Activated T-cell treated with anti-CD3 and anti-CD28 coated beads, Interleukin-2, amount 50 U/mL, for 4 hours (primary cell): Measurements from ENCODE around the gene LGALS9. TPM values are rescaled to one million over a fixed set of nuclear protein-coding genes. Genes with fewer than 3 reads are reported as not detected.
"Not testable (repeated sequence)": the region's sequence is repeated elsewhere in the genome, so short reads cannot be mapped to it uniquely, and the experiment has no call there.

Source experiments
- ATAC-seq, 2 donors: fragments of 200-7000 bp; cut with Tn5 transposase; one replicate each; pipeline ENCODE4 v1.10.0; 2021
- DNase-seq: peaks from one replicate; pipeline ENCODE4 v3.0.0-alpha.2; 2020
- H3K27me3 Mint-ChIP-seq: one replicate; pipeline ENCODE4 v1.8.0; 2021; ENCODE audit warnings: low read depth, mixed read lengths
- H3K36me3 Mint-ChIP-seq: one replicate; pipeline ENCODE4 v1.8.0; 2022; ENCODE audit warnings: mixed read lengths; ENCODE audit not compliant: insufficient read depth
- H3K4me1 Mint-ChIP-seq: one replicate; pipeline ENCODE4 v1.8.0; 2021; ENCODE audit warnings: low read depth, mixed read lengths
- H3K4me3 Mint-ChIP-seq: one replicate; pipeline ENCODE4 v1.8.0; 2021; ENCODE audit warnings: mild to moderate bottlenecking, moderate library complexity, mixed read lengths
- H3K9me3 Mint-ChIP-seq: one replicate; pipeline ENCODE4 v1.8.0; 2021; ENCODE audit warnings: mixed read lengths
- total RNA-seq, 3 donors: library from RNA; stranded (reverse); gene quantifications; one replicate each; pipeline ENCODE4 v1.2.1, GENCODE V29; 2021

LGALS9 gene
- total RNA-seq, 3 donors from 2014 or later = 13.4 to 21.8 (median 16.4) TPM

- Mint-ChIP-seq H3K36me3 (no peaks in the 10 kb centered on the region), H3K9me3 (no peaks in the 10 kb centered on the region), H3K4me3 (no peak overlapping the region), H3K4me1 (no peaks in the 10 kb centered on the region), H3K27me3 (peaks cover 2% of the 10 kb centered on the region)
- ATAC-seq (no peak), DNase-seq (no peak)
Observed at GRCh38 chr17:27663936-27664605, 33.1 kb downstream of the LGALS9 start.

GRCh38 chr17:27664606-27664965 is 33.6 kb downstream of the LGALS9 start:
- DNase-seq (no peak), ATAC-seq (no peak)
- H3K9me3 Mint-ChIP-seq = no peaks in the 10 kb centered on the region
- peaks cover 2% of the 10 kb centered on the region for H3K27me3 Mint-ChIP-seq
- H3K4me1 Mint-ChIP-seq = no peaks in the 10 kb centered on the region
- no peaks in the 10 kb centered on the region for H3K36me3 Mint-ChIP-seq
- H3K4me3 Mint-ChIP-seq = no peak overlapping the region

GRCh38 chr17:27665549-27665948 is 34.6 kb downstream of the LGALS9 start:
- Mint-ChIP-seq H3K9me3 (no peaks in the 10 kb centered on the region), H3K4me3 (no peak overlapping the region), H3K36me3 (no peaks in the 10 kb centered on the region), H3K27me3 (peaks cover 2% of the 10 kb centered on the region), H3K4me1 (no peaks in the 10 kb centered on the region)
- DNase-seq (no peak), ATAC-seq (no peak)

- not testable (repeated sequence) for H3K4me3 Mint-ChIP-seq, DNase-seq, H3K4me1 Mint-ChIP-seq, H3K9me3 Mint-ChIP-seq, H3K36me3 Mint-ChIP-seq, H3K27me3 Mint-ChIP-seq, ATAC-seq
Observed at GRCh38 chr17:27666270-27666669, 35.3 kb downstream of the LGALS9 start.

- Mint-ChIP-seq H3K4me1 (no peaks in the 10 kb centered on the region), H3K36me3 (no peaks in the 10 kb centered on the region), H3K4me3 (no peak overlapping the region), H3K27me3 (no peaks in the 10 kb centered on the region), H3K9me3 (no peaks in the 10 kb centered on the region)
- DNase-seq (no peak), ATAC-seq (no peak)
Observed at GRCh38 chr17:27666831-27667560, 36.0 kb downstream of the LGALS9 start.

- H3K36me3 Mint-ChIP-seq = no peaks in the 10 kb centered on the region
- DNase-seq (no peak), ATAC-seq (no peak)
- no peaks in the 10 kb centered on the region for H3K9me3 Mint-ChIP-seq
- no peaks in the 10 kb centered on the region for H3K4me1 Mint-ChIP-seq
- H3K4me3 Mint-ChIP-seq = no peak overlapping the region
- H3K27me3 Mint-ChIP-seq = no peaks in the 10 kb centered on the region
Observed at GRCh38 chr17:27667656-27668487, 36.9 kb downstream of the LGALS9 start.

GRCh38 chr17:27668488-27668823 is 37.5 kb downstream of the LGALS9 start:
- DNase-seq (no peak), ATAC-seq (no peak)
- Mint-ChIP-seq H3K36me3 (no peaks in the 10 kb centered on the region), H3K9me3 (no peaks in the 10 kb centered on the region), H3K4me1 (no peaks in the 10 kb centered on the region), H3K27me3 (no peaks in the 10 kb centered on the region), H3K4me3 (no peak overlapping the region)

GRCh38 chr17:27669136-27669535 is 38.1 kb downstream of the LGALS9 start:
- no peaks in the 10 kb centered on the region for H3K36me3 Mint-ChIP-seq
- ATAC-seq (no peak), DNase-seq (no peak)
- no peak overlapping the region for H3K4me3 Mint-ChIP-seq
- H3K27me3 Mint-ChIP-seq = no peaks in the 10 kb centered on the region
- no peaks in the 10 kb centered on the region for H3K4me1 Mint-ChIP-seq
- H3K9me3 Mint-ChIP-seq = no peaks in the 10 kb centered on the region

- H3K4me1 Mint-ChIP-seq = no peaks in the 10 kb centered on the region
- H3K27me3 Mint-ChIP-seq = no peaks in the 10 kb centered on the region
- no peaks in the 10 kb centered on the region for H3K9me3 Mint-ChIP-seq
- H3K4me3 Mint-ChIP-seq = no peak overlapping the region
- H3K36me3 Mint-ChIP-seq = no peaks in the 10 kb centered on the region
- DNase-seq (no peak), ATAC-seq (no peak)
Observed at GRCh38 chr17:27669850-27670249, 38.9 kb downstream of the LGALS9 start.

- Mint-ChIP-seq H3K36me3 (no peaks in the 10 kb centered on the region), H3K9me3 (no peaks in the 10 kb centered on the region), H3K27me3 (no peaks in the 10 kb centered on the region), H3K4me3 (no peak overlapping the region), H3K4me1 (no peaks in the 10 kb centered on the region)
- DNase-seq (no peak), ATAC-seq (no peak)
Observed at GRCh38 chr17:27670791-27671590, 40.0 kb downstream of the LGALS9 start.

- H3K36me3 Mint-ChIP-seq = no peaks in the 10 kb centered on the region
- no peaks in the 10 kb centered on the region for H3K9me3 Mint-ChIP-seq
- no peaks in the 10 kb centered on the region for H3K27me3 Mint-ChIP-seq
- ATAC-seq = no peak
- H3K4me3 Mint-ChIP-seq = no peak overlapping the region
- DNase-seq = no peak
- no peaks in the 10 kb centered on the region for H3K4me1 Mint-ChIP-seq
Observed at GRCh38 chr17:27671591-27671910, 40.6 kb downstream of the LGALS9 start.

- DNase-seq, H3K9me3 Mint-ChIP-seq, H3K4me1 Mint-ChIP-seq, H3K36me3 Mint-ChIP-seq, H3K27me3 Mint-ChIP-seq, ATAC-seq, H3K4me3 Mint-ChIP-seq: not testable (repeated sequence)
Observed at GRCh38 chr17:27671977-27672480, 41.0 kb downstream of the LGALS9 start.

- Mint-ChIP-seq H3K9me3 (no peaks in the 10 kb centered on the region), H3K36me3 (no peaks in the 10 kb centered on the region), H3K4me1 (no peaks in the 10 kb centered on the region), H3K4me3 (no peak overlapping the region), H3K27me3 (peaks cover 2% of the 10 kb centered on the region)
- no peak for ATAC-seq
- no peak for DNase-seq
Observed at GRCh38 chr17:27674335-27674734, 43.3 kb downstream of the LGALS9 start.

GRCh38 chr17:27677191-27677590 is 46.2 kb downstream of the LGALS9 start:
- Mint-ChIP-seq H3K9me3 (no peaks in the 10 kb centered on the region), H3K27me3 (peaks cover 6% of the 10 kb centered on the region), H3K4me1 (no peaks in the 10 kb centered on the region), H3K4me3 (no peak overlapping the region), H3K36me3 (no peaks in the 10 kb centered on the region)
- DNase-seq = no peak
- ATAC-seq = no peak
